GM12864 (cell line): ENCODE measurements around the gene PTPRT.

Source experiments
- DNase-seq: peaks from one replicate; pipeline ENCODE4 v3.0.0-alpha.2; 2011; ENCODE audit warnings: low read depth
- H3K4me3 ChIP-seq: 2 replicates; pipeline ENCODE4 v1.5.1; 2011; ENCODE audit warnings: mild to moderate bottlenecking, low read depth, low read length, control low read depth
- CTCF ChIP-seq: IDR thresholded peaks from 2 replicates; pipeline ENCODE4 v1.5.1; 2011; ENCODE audit warnings: low read depth, mild to moderate bottlenecking, moderate library complexity, low read length, control low read depth, inconsistent platforms; ENCODE audit errors: missing control alignments

PTPRT gene

DNA sequence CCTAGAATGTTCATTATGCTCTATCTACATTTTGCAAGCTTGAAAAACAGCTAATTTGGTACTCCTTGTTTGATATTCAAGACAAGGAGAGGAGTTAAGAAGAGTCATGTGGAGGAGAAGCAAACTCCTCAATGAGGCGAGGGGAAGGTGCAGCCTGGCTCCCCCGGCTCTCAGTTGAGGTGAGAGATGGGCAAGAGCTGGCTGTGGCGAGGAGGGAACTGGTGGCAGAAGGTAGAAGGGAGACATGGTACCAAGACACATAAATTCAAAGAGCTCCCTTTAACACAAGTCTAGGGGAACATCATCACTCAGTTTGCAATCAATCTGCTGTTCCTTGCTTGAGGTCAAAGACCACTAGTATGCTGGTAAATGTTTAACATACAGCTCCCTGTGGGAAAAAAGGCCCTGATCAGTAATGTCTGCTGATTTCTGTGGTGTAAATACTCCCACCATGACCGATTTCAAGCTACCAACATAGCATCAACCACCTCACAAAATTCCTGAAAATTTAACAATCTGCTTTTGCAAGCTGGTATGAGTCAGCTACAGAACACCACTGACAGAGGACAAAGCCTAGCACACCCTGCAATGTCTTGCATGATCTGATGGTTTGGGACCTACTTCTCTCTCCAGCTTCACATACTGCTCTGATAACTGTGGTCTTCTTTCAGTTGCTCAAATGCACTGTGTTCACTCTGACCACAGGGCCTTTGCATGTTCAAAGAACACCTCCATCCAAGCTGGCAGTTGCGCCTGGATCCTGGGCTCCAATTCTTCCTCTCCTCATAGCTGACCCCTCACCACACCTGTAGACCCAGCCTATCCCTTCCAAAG lies 1055.2 kb downstream of the PTPRT start:
- DNase-seq: no peak
- no peak for TF ChIP-seq CTCF
- no peak overlapping the region for H3K4me3 ChIP-seq

DNA sequence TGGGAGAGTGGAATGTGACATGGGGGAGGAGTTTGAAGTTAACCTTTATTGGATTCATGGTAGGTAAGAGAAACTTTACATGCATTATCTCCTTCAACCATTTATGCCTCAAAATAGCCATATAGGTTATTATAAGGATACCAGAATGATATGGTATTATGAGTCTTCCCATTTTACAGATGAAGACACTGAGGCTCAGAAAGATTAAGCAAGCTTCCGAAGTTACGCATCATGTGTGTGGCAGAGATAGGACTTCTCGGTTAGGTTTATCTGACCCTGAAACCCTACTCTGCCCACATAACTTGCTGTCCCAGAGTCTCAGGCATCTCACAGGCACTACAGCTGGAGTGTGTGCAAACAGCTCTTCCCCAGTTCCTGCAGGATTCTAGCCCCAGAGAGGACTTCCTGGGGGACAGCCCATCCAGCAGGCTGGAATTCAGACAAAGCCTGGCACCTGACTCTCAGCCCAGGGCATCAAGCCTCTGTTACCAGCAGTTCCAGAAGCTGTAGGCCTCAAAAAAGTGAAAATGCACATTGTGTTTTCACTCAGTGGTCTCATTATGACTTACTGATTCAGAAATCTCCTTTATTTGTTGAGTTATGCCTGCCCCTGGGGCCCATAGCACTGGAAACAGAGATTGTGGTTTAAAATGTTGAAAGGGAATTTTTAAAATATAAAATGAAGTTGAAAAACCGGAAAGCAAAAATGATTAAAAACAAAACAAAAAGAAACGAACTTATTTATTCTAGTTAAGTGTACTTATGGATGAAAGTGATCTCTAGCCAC lies 1058.7 kb downstream of the PTPRT start:
- TF ChIP-seq CTCF: no peak
- DNase-seq: no peak
- H3K4me3 ChIP-seq: no peak overlapping the region

DNA sequence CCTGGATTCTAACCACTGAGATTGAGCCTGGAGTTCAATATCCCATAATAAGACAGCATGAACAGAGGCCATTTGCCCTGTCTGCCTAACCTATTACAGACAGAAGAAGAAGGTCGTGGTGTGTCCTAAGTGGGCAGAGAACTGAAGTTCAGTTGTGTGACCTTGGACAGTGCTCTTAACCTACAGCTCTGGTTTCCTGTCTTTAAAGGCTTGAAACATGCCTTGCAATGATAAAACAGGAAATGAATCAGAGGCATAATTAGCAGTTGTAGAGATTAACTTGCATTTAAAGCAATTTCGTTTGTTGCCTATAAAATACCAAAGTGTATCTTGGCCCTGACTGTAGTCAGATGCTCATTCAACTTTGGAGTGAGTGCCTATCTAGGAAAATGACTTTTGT lies 1064.3 kb downstream of the PTPRT start:
- DNase-seq: no peak
- no peak overlapping the region for H3K4me3 ChIP-seq
- no peak for TF ChIP-seq CTCF

DNA sequence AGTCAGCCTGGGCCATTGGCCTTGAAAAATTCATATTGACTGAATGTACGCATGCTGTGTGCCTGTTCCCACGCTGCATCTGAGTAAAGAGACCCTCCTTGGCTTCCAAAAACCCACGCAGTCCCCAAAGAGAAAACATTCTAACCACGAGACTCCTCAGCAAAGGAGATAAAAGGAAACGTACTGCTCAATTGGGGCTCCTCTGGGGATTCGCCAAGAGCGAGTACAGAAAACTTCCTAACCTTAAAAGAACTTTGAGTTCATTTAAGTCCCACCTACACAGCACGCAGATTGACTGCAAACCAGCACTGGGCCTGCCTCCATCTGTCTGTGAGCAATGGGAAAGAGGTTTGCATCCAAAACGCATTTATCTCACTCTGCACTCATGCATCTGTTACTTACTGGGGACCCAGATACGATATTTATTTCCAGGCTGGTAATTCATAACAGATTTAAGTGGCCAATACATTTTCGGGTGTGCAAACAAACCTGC lies 1065.7 kb downstream of the PTPRT start:
- DNase-seq: no peak

DNA sequence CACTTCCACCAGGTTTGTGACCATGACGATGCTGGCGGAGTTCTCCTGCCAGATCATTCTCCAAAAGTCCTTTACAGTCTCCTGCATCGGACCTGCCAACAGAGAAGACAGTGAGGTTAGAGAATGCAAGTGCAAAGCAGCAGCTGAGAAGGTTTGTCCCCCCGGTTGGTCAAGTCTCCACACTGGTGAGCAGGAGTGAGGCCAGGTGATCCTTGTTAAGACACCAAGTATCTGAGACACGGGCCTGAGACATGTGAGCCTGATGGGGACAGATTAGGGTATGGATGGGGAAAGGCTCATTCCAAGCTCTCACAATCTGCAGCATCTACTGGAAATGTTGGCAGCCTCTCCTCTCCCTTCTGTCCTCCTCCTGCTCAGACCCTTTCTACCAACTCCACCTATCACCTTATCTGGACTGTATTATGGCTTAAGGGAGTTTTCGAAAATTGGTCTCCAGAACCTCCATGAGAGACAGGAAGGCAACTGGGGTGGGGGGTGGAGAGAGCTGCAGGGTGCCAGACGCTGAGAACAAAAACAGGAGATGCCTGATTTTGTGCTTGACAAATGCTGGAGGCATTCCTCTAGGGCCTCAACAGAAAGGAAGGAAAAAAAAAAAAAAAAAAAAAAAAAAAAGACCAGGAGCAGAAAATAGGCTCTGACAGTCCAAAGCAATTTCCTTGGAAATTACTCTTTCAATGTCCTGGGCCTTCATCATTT lies 1071.1 kb downstream of the PTPRT start:
- DNase-seq: no peak
- no peak overlapping the region for H3K4me3 ChIP-seq
- no peak for TF ChIP-seq CTCF

More for the DNA sequence above, 1065.7 kb downstream of the PTPRT start:
- no peak for TF ChIP-seq CTCF
- no peak overlapping the region for H3K4me3 ChIP-seq

GRCh38 chr20:42118001-42118400 lies 1071.7 kb downstream of the PTPRT start:
- no peak for DNase-seq
- no peak overlapping the region for H3K4me3 ChIP-seq
- no peak for TF ChIP-seq CTCF
